Adrenal gland (tissue), 5 donors: ENCODE results near the gene GABRA4.

Source experiments
- CTCF ChIP-seq, 6 experiments: fragments of 450-650 bp in 4 of 6; fragments of 200-600 bp in 2 of 6; sonication (generic) in 1 of 6; IDR thresholded peaks; 1 replicate in 5 of 6; 2 replicates in 1 of 6; pipeline versions ENCODE4 v1.5.1 to v1.8.0; 2016 to 2021; ENCODE audit warnings: antibody characterized with exemption in 6 of 6, mild to moderate bottlenecking in 2 of 6, moderate library complexity in 1 of 6
- POLR2A ChIP-seq, 2 donors: fragments of 450-650 bp; IDR thresholded peaks; one replicate each; pipeline ENCODE4 v1.6.1; 2017; ENCODE audit warnings: antibody characterized with exemption in 2 of 2, mild to moderate bottlenecking in 2 of 2, moderate library complexity in 1 of 2
- donor health status: DM: no; HTN: no; CAD: no.

GRCh38 chr4:46894826-46895225 lies 98.6 kb downstream of the GABRA4 start:
- TF ChIP-seq CTCF (IDR thresholded peaks at IDR 0.05) (no peak), POLR2A (IDR thresholded peaks at IDR 0.05) (no peak)
